GM12878 (cell line): ENCODE results near the gene HMCN2. TPM values are rescaled to one million over a fixed set of nuclear protein-coding genes. Genes with fewer than 3 reads are reported as not detected.

ENCODE experiments used
- ATAC-seq: fragments of 200-7000 bp; cut with Tn5 transposase; 3 replicates; pipeline ENCODE4 v1.9.1; 2020; ENCODE audit warnings: mild to moderate bottlenecking, moderate library complexity
- BruUV-seq: library from RNA; stranded (reverse); fragments of 400-500 nt; replicated peaks from 2 replicates; lab custom pipeline; 2021; lab: Mats Ljungman, UMichigan
- CTCF ChIA-PET: fragments of 300-600 bp; sonication (Branson Sonifier 250); formaldehyde crosslinking; extraction: SDS; loops from one replicate; lab custom pipeline; 2021; ENCODE audit warnings: inconsistent platforms; lab: Yijun Ruan, JAX
- POLR2A ChIA-PET: fragments of 350-600 bp; formaldehyde crosslinking; extraction: SDS; loops from one replicate; lab custom pipeline; 2021; ENCODE audit warnings: inconsistent platforms; lab: Charles Lee
- RAD21 ChIA-PET: fragments of 300-600 bp; sonication (Branson Sonifier 250); formaldehyde crosslinking; loops from one replicate; lab custom pipeline; 2023; ENCODE audit warnings: antibody characterized with exemption; ENCODE audit not compliant: unreplicated experiment; lab: Charles Lee
- SMC1A ChIA-PET: fragments of 300-600 bp; sonication (Branson Sonifier 250); formaldehyde crosslinking; loops from one replicate; lab custom pipeline; 2023; ENCODE audit not compliant: unreplicated experiment, uncharacterized antibody; lab: Charles Lee
- DNase-seq: peaks from one replicate; pipeline ENCODE4 v3.0.0-alpha.2; 2011; ENCODE audit warnings: low read depth, low spot score
- FAIRE-seq: peaks from 3 replicates; lab custom pipeline; 2011; peaks lifted over from hg19 to GRCh38; lab: Jason Lieb, UNC
- H2AFZ ChIP-seq: 2 replicates; pipeline ENCODE4 v1.6.0; 2011; ENCODE audit warnings: low read depth, low read length, control low read depth; ENCODE audit not compliant: control insufficient read depth
- H3K27ac ChIP-seq: 2 replicates; pipeline ENCODE4 v1.5.1; 2011; ENCODE audit warnings: control low read depth; ENCODE audit not compliant: control insufficient read depth, insufficient read depth
- H3K27me3 ChIP-seq, 2 experiments: replicated peaks in 1 of 2; 2 replicates each; pipeline versions ENCODE4 v1.6.0 to v1.6.1; 2011; ENCODE audit warnings: low read length in 1 of 2; ENCODE audit not compliant: control insufficient read depth in 2 of 2, insufficient read depth in 2 of 2
- H3K36me3 ChIP-seq, 2 experiments: 2 replicates each; pipeline ENCODE4 v1.5.1; 2011; ENCODE audit warnings: low read length in 1 of 2; ENCODE audit not compliant: control insufficient read depth in 2 of 2, insufficient read depth in 2 of 2
- H3K4me1 ChIP-seq: 2 replicates; pipeline ENCODE4 v1.6.1; 2011; ENCODE audit warnings: mild to moderate bottlenecking, low read length, moderate library complexity, mixed read lengths; ENCODE audit not compliant: control insufficient read depth, insufficient read depth
- H3K4me2 ChIP-seq: 2 replicates; pipeline ENCODE4 v1.6.0; 2011; ENCODE audit warnings: control low read depth; ENCODE audit not compliant: control insufficient read depth, insufficient read depth
- H3K4me3 ChIP-seq: fragments of 200-600 bp; sonication (generic); 2 replicates; pipeline ENCODE4 v1.5.1; 2016
- H3K79me2 ChIP-seq: 2 replicates; pipeline ENCODE4 v1.6.0; 2011; ENCODE audit warnings: low read length; ENCODE audit not compliant: control insufficient read depth, insufficient read depth
- H3K9ac ChIP-seq: 2 replicates; pipeline ENCODE4 v1.8.0; 2011; ENCODE audit warnings: low read length, control low read depth, mixed read lengths; ENCODE audit not compliant: control insufficient read depth, insufficient read depth
- H3K9me3 ChIP-seq: replicated peaks from 3 replicates; pipeline ENCODE4 v1.5.1; 2011; ENCODE audit warnings: mild to moderate bottlenecking, low read length; ENCODE audit not compliant: control insufficient read depth, insufficient read depth
- H4K20me1 ChIP-seq: 2 replicates; pipeline ENCODE4 v1.6.0; 2011; ENCODE audit not compliant: control insufficient read depth, insufficient read depth
- EED ChIP-seq: sonication (generic); IDR thresholded peaks from 2 replicates; pipeline ENCODE4 v1.6.1; 2016; ENCODE audit warnings: antibody characterized with exemption, low read depth
- ESRRA ChIP-seq: IDR thresholded peaks from 2 replicates; pipeline ENCODE4 v1.6.1; 2012; ENCODE audit warnings: mild to moderate bottlenecking, low read length, improper control_type of control experiment
- KLF5 ChIP-seq: fragments of 450-650 bp; IDR thresholded peaks from 2 replicates; pipeline ENCODE4 v1.6.1; 2014; ENCODE audit warnings: mild to moderate bottlenecking; ENCODE audit not compliant: partially characterized antibody
- RCOR1 ChIP-seq: conservative IDR thresholded peaks from 2 replicates; pipeline ENCODE4 v1.6.1; 2012; ENCODE audit warnings: low read depth, low read length, improper control_type of control experiment
- SPI1 ChIP-seq: IDR thresholded peaks from 2 replicates; pipeline ENCODE4 v1.6.1; 2011; ENCODE audit warnings: low read depth, mild to moderate bottlenecking, low read length, moderate library complexity, borderline replicate concordance; ENCODE audit not compliant: insufficient read depth
- TAF1 ChIP-seq: IDR thresholded peaks from 2 replicates; pipeline ENCODE4 v1.6.1; 2011; ENCODE audit warnings: mild to moderate bottlenecking, low read depth, low read length, borderline replicate concordance
- ZZZ3 ChIP-seq: IDR thresholded peaks from 2 replicates; pipeline ENCODE4 v1.6.1; 2011; ENCODE audit warnings: low read depth; ENCODE audit not compliant: control insufficient read depth, insufficient read length
- WGBS: methylation state at CpG from one replicate; pipeline ENCODE4 v1.1.6; 2016; ENCODE audit warnings: low lambda C conversion rate; ENCODE audit not compliant: insufficient replicate concordance, insufficient coverage; ENCODE audit errors: missing lambda C conversion rate; 5-methylcytosine and 5-hydroxymethylcytosine counted together
- in situ Hi-C: fragments of 300-500 bp; cut with MboI; formaldehyde crosslinking; loops from 9 replicates; pipeline ENCODE4 v1.14.3; 2018; ENCODE audit warnings: mixed read lengths
- intact Hi-C: fragments of 100-400 bp; cut with micrococcal nuclease; formaldehyde crosslinking; loops from one replicate; pipeline ENCODE4 v1.14.2; 2022; ENCODE audit not compliant: unreplicated experiment
- polyA plus RNA-seq, 11 experiments: library from polyadenylated mRNA; depleted of rRNA in 4 of 11; unstranded in 6 of 11; stranded (reverse) in 5 of 11; fragments of >200 nt; fragmentation: Nextera tagmentation in 4 of 11; fragmentation: Illumina TruSeq in 1 of 11; extraction: Ambion mirVana in 4 of 11; extraction: Trizol in 1 of 11; gene quantifications; 1 replicate in 1 of 11; 2 replicates in 10 of 11; pipeline versions ENCODE4 v1.2.1 to v1.2.3, GENCODE V29; 2011 to 2016; ENCODE audit warnings: inconsistent platforms in 2 of 11, missing spikeins in 2 of 11, low read depth in 1 of 11
- total RNA-seq, 4 experiments: library from RNA; depleted of rRNA in 3 of 4; stranded (reverse); fragments of >200 nt in 3 of 4; fragmentation: Illumina TruSeq in 1 of 4; extraction: Trizol in 1 of 4; gene quantifications; 2 replicates each; pipeline versions ENCODE4 v1.2.1 to v1.2.3, GENCODE V29; 2013 to 2021
- TF ChIP-seq, protein P1 (sequence below): IDR thresholded peaks from 2 replicates; pipeline ENCODE4 v1.6.1; 2011; ENCODE audit warnings: borderline replicate concordance, low read depth, mild to moderate bottlenecking, moderate library complexity, mixed read lengths, low read length; ENCODE audit not compliant: insufficient read depth; ENCODE audit errors: extremely low read length
- TF ChIP-seq, protein P2 (sequence below): fragments of 450-650 bp; IDR thresholded peaks from 2 replicates; pipeline ENCODE4 v1.6.1; 2017; ENCODE audit warnings: mild to moderate bottlenecking, moderate library complexity
- TF ChIP-seq, protein P3 (sequence below): IDR thresholded peaks from 2 replicates; pipeline ENCODE4 v1.6.1; 2012; ENCODE audit warnings: low read depth, low read length, improper control_type of control experiment

HMCN2 gene
- total and polyA plus RNA-seq, 10 of the 15 experiments (the other 5 are each of a cell fraction or from before 2014, with no cell fraction given), result 0.04 TPM; not detected in 9

DNA sequence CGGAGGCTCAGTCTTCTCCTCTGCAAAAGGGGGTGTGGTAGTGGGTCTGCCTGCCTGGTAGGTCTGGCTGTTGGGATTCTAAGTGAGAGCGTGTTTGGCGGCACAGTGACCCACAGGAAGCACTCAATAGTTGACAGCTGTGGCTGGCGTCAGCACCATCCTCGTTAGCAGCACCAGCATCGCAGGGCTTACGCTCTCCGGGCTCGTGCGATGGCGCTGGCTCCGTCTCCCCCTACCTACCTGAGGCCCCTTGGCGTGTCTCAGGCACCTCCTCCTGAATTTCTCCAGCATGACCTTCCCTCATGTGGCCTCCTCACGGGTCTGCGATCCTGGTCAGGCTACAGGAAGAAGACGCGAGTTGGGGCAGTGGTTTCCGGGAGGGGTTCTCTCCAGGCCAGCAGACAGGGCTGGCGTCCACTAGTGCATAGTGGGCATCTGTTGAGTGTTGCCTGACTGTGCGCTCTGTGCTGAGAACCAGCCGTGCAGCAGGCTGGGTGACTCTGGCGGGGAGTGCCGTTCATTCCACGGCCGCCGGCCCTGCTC is 66.9 kb downstream of the HMCN2 start:
- DNase-seq, result no peak
- H3K27me3 ChIP-seq, result no peaks in the 10 kb centered on the region; a peak in 1 of 4 replicates
- no peak overlapping the region for H3K9ac ChIP-seq
- no peaks in the 10 kb centered on the region for H3K4me1 ChIP-seq
- RAD21 ChIA-PET, result no interaction called here
- TF ChIP-seq TAF1 (no peak), EED (no peak), RCOR1 (no peak), SPI1 (no peak), KLF5 (no peak), ZZZ3 (no peak), ESRRA (no peak)
- TF ChIP-seq, protein P1, sequence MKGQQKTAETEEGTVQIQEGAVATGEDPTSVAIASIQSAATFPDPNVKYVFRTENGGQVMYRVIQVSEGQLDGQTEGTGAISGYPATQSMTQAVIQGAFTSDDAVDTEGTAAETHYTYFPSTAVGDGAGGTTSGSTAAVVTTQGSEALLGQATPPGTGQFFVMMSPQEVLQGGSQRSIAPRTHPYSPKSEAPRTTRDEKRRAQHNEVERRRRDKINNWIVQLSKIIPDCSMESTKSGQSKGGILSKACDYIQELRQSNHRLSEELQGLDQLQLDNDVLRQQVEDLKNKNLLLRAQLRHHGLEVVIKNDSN, result no peak
- TF ChIP-seq, protein P2, sequence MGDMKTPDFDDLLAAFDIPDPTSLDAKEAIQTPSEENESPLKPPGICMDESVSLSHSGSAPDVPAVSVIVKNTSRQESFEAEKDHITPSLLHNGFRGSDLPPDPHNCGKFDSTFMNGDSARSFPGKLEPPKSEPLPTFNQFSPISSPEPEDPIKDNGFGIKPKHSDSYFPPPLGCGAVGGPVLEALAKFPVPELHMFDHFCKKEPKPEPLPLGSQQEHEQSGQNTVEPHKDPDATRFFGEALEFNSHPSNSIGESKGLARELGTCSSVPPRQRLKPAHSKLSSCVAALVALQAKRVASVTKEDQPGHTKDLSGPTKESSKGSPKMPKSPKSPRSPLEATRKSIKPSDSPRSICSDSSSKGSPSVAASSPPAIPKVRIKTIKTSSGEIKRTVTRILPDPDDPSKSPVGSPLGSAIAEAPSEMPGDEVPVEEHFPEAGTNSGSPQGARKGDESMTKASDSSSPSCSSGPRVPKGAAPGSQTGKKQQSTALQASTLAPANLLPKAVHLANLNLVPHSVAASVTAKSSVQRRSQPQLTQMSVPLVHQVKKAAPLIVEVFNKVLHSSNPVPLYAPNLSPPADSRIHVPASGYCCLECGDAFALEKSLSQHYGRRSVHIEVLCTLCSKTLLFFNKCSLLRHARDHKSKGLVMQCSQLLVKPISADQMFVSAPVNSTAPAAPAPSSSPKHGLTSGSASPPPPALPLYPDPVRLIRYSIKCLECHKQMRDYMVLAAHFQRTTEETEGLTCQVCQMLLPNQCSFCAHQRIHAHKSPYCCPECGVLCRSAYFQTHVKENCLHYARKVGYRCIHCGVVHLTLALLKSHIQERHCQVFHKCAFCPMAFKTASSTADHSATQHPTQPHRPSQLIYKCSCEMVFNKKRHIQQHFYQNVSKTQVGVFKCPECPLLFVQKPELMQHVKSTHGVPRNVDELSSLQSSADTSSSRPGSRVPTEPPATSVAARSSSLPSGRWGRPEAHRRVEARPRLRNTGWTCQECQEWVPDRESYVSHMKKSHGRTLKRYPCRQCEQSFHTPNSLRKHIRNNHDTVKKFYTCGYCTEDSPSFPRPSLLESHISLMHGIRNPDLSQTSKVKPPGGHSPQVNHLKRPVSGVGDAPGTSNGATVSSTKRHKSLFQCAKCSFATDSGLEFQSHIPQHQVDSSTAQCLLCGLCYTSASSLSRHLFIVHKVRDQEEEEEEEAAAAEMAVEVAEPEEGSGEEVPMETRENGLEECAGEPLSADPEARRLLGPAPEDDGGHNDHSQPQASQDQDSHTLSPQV, result no peak
- TF ChIP-seq, protein P3, sequence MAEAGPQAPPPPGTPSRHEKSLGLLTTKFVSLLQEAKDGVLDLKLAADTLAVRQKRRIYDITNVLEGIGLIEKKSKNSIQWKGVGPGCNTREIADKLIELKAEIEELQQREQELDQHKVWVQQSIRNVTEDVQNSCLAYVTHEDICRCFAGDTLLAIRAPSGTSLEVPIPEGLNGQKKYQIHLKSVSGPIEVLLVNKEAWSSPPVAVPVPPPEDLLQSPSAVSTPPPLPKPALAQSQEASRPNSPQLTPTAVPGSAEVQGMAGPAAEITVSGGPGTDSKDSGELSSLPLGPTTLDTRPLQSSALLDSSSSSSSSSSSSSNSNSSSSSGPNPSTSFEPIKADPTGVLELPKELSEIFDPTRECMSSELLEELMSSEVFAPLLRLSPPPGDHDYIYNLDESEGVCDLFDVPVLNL, result no peak
- TF ChIP-seq, all 136 proteins: peak for 0
- ChIA-PET SMC1A (no interaction called here), POLR2A (no interaction called here), CTCF (no interaction called here)
- intact Hi-C loops, result no loop called here
- no peak for FAIRE-seq
- in situ Hi-C loops, result no loop called here
- Histone ChIP-seq H3K4me2 (no peak overlapping the region), H2AFZ (no peak overlapping the region), H3K4me3 (no peak overlapping the region), H3K27ac (no peak overlapping the region), H3K36me3 (no peaks in the 10 kb centered on the region), H3K79me2 (no peaks in the 10 kb centered on the region), H3K9me3 (no peaks in the 10 kb centered on the region), H4K20me1 (no peaks in the 10 kb centered on the region)
- 69% methylated on average over 26 of the region's 26 CpGs for WGBS
- no peak for ATAC-seq
- no TSS peak for BruUV-seq
